HCT116 (cell line): ENCODE measurements around the gene ERBIN. TPM values are rescaled to one million over a fixed set of nuclear protein-coding genes. Genes with fewer than 3 reads are reported as not detected.

Experiments used
- ATAC-seq: fragments of 200-7000 bp; cut with Tn5 transposase; 2 replicates; pipeline ENCODE4 v1.9.1; 2020; ENCODE audit warnings: mild to moderate bottlenecking, moderate library complexity
- BruUV-seq: library from RNA; stranded (reverse); fragments of 400-500 nt; replicated peaks from 2 replicates; lab custom pipeline; 2021; lab: Mats Ljungman, UMichigan
- CTCF ChIA-PET: fragments of 300-600 bp; sonication (Branson Sonifier 250); formaldehyde crosslinking; loops from one replicate; lab custom pipeline; 2021; ENCODE audit warnings: antibody characterized with exemption; lab: Charles Lee
- POLR2A ChIA-PET: fragments of 300-600, 350-600 bp; sonication (Branson Sonifier 250); formaldehyde crosslinking; loops from one replicate; lab custom pipeline; 2021; ENCODE audit warnings: antibody characterized with exemption; lab: Charles Lee
- RAD21 ChIA-PET, 2 experiments: fragments of 300-600 bp; sonication (Branson Sonifier 250); formaldehyde crosslinking; loops; one replicate each; lab custom pipeline; 2023; ENCODE audit warnings: low total read pairs in 2 of 2; ENCODE audit not compliant: uncharacterized antibody in 2 of 2, unreplicated experiment in 2 of 2, low non-redundant PET in 1 of 2; lab: Charles Lee
- DNase-seq: peaks from one replicate; pipeline ENCODE4 v3.0.0-alpha.2; 2010; ENCODE audit warnings: low read depth, low spot score
- H2AFZ ChIP-seq: fragments of 200-600 bp; shearing (Covaris generic), sonication (generic); 2 replicates; pipeline ENCODE4 v1.6.1; 2017; ENCODE audit warnings: low read depth, mixed run types, mixed read lengths, antibody characterized with exemption, low read length; ENCODE audit not compliant: poor library complexity, severe bottlenecking
- H3K27ac ChIP-seq: 2 replicates; pipeline ENCODE4 v1.5.1; 2012; ENCODE audit warnings: low read depth, low read length
- H3K27me3 ChIP-seq: fragments of 200-600 bp; sonication (generic); 2 replicates; pipeline ENCODE4 v1.6.1; 2016; ENCODE audit warnings: mixed run types, low read length, mixed read lengths; ENCODE audit not compliant: insufficient read depth
- H3K36me3 ChIP-seq, 2 experiments: fragments of 200-500 bp in 1 of 2; fragments of 200-600 bp in 1 of 2; sonication (Bioruptor generic) in 1 of 2; sonication (generic) in 1 of 2; 2 replicates each; pipeline versions ENCODE4 v1.5.1 to v1.6.1; 2014 to 2016; ENCODE audit warnings: low read length in 2 of 2, inconsistent platforms in 1 of 2, mixed read lengths in 1 of 2, mixed run types in 1 of 2; ENCODE audit not compliant: insufficient read depth in 2 of 2, control insufficient read depth in 1 of 2
- H3K4me1 ChIP-seq, 2 experiments: fragments of 200-600 bp in 1 of 2; sonication (generic) in 1 of 2; 2 replicates each; pipeline versions ENCODE4 v1.5.1 to v1.6.1; 2012 to 2017; ENCODE audit warnings: low read length in 2 of 2, inconsistent platforms in 1 of 2, mild to moderate bottlenecking in 1 of 2, mixed read lengths in 1 of 2, mixed run types in 1 of 2, moderate library complexity in 1 of 2; ENCODE audit not compliant: insufficient read depth in 2 of 2, control insufficient read depth in 1 of 2
- H3K4me2 ChIP-seq: fragments of 200-600 bp; sonication (generic); 2 replicates; pipeline ENCODE4 v1.6.1; 2017; ENCODE audit warnings: mixed run types, low read length, mixed read lengths
- H3K4me3 ChIP-seq, 2 experiments: fragments of 200-600 bp in 1 of 2; sonication (generic) in 1 of 2; replicated peaks in 1 of 2; 2 replicates each; pipeline ENCODE4 v1.5.1; 2011 to 2016; ENCODE audit warnings: low read length in 2 of 2, control low read depth in 1 of 2, low read depth in 1 of 2, mild to moderate bottlenecking in 1 of 2, mixed read lengths in 1 of 2, mixed run types in 1 of 2
- H3K79me2 ChIP-seq: fragments of 200-600 bp; sonication (generic); 2 replicates; pipeline ENCODE4 v1.6.1; 2017; ENCODE audit warnings: mild to moderate bottlenecking, mixed run types, low read length, moderate library complexity, mixed read lengths; ENCODE audit not compliant: insufficient read depth
- H3K9ac ChIP-seq: fragments of 200-600 bp; sonication (generic); 2 replicates; pipeline ENCODE4 v1.6.1; 2016; ENCODE audit warnings: low read length, mixed read lengths
- H3K9me2 ChIP-seq: fragments of 200-600 bp; sonication (generic), shearing (Covaris generic); 2 replicates; pipeline ENCODE4 v1.6.1; 2017; ENCODE audit warnings: mixed run types, mild to moderate bottlenecking, moderate library complexity; ENCODE audit not compliant: insufficient read depth
- H3K9me3 ChIP-seq, 2 experiments: fragments of 200-500 bp in 1 of 2; fragments of 200-600 bp in 1 of 2; sonication (Bioruptor generic) in 1 of 2; sonication (generic) in 1 of 2; 2 replicates each; pipeline ENCODE4 v1.6.1; 2014 to 2017; ENCODE audit warnings: low read length in 2 of 2, mixed read lengths in 2 of 2, inconsistent platforms in 1 of 2, low read depth in 1 of 2, mild to moderate bottlenecking in 1 of 2, mixed run types in 1 of 2, moderate library complexity in 1 of 2; ENCODE audit not compliant: control insufficient read depth in 1 of 2, insufficient read depth in 1 of 2
- H4K20me1 ChIP-seq: fragments of 200-600 bp; sonication (generic), shearing (Covaris generic); 2 replicates; pipeline ENCODE4 v1.6.1; 2017; ENCODE audit warnings: mixed run types, mild to moderate bottlenecking, moderate library complexity; ENCODE audit not compliant: insufficient read depth
- ATF3 ChIP-seq: IDR thresholded peaks from 2 replicates; pipeline ENCODE4 v1.6.1; 2012
- EZH2phosphoT487 ChIP-seq: fragments of 200-600 bp; IDR thresholded peaks from 2 replicates; pipeline ENCODE4 v1.6.1; 2018; ENCODE audit warnings: antibody characterized with exemption, borderline replicate concordance
- JUND ChIP-seq: IDR thresholded peaks from 2 replicates; pipeline ENCODE4 v1.6.1; 2012
- SP1 ChIP-seq: IDR thresholded peaks from 2 replicates; pipeline ENCODE4 v1.6.1; 2012; ENCODE audit warnings: low read depth
- SRF ChIP-seq: IDR thresholded peaks from 2 replicates; pipeline ENCODE4 v1.6.1; 2012; ENCODE audit warnings: low read depth
- intact Hi-C: fragments of 100-400 bp; cut with micrococcal nuclease; formaldehyde crosslinking; loops from 2 replicates; pipeline ENCODE4 v1.10.0; 2022
- total RNA-seq: library from RNA; stranded (reverse); gene quantifications from one replicate; pipeline ENCODE4 v1.2.1, GENCODE V29; 2021; ENCODE audit not compliant: unreplicated experiment
- TF ChIP-seq, protein P1 (sequence below): IDR thresholded peaks from 2 replicates; pipeline ENCODE4 v1.6.1; 2012; ENCODE audit warnings: low read depth

Gene ERBIN
- total RNA-seq, 1 experiment from 2014 or later = 57.4 TPM

GRCh38 chr5:65951330-65951729 lies 25.0 kb downstream of the ERBIN start (continued):
- no peak for TF ChIP-seq ATF3
- no peak for TF ChIP-seq SRF
- TF ChIP-seq SP1 = no peak
- TF ChIP-seq JUND = no peak
- TF ChIP-seq EZH2phosphoT487 = no peak

DNA sequence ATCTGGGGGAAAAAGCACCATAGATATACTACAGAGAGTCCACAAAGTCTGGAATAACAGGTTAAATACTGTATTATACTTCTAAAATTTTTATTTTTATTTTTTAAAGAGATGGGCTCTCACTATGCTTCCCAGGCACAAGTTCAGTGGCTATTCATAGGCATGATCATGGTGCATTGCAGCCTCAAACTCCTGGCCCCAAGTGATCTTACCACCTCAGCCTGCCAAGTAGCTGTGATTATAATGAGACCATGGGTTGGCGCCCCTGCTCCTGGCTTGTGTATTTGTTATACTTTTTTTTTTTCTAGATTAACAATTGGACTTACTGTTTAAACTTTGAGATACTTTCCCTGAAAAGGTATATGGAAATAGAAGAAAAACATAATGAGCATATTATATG lies 25.9 kb downstream of the ERBIN start:
- POLR2A ChIA-PET = no interaction called here
- Histone ChIP-seq H3K9me2 (no peaks in the 10 kb centered on the region), H3K36me3 (no peaks in the 10 kb centered on the region), H3K4me3 (no peak overlapping the region), H3K9me3 (no peaks in the 10 kb centered on the region), H3K27me3 (no peaks in the 10 kb centered on the region)
- no peak for ATAC-seq
- intact Hi-C loops = no loop called here
- TF ChIP-seq, protein P1, sequence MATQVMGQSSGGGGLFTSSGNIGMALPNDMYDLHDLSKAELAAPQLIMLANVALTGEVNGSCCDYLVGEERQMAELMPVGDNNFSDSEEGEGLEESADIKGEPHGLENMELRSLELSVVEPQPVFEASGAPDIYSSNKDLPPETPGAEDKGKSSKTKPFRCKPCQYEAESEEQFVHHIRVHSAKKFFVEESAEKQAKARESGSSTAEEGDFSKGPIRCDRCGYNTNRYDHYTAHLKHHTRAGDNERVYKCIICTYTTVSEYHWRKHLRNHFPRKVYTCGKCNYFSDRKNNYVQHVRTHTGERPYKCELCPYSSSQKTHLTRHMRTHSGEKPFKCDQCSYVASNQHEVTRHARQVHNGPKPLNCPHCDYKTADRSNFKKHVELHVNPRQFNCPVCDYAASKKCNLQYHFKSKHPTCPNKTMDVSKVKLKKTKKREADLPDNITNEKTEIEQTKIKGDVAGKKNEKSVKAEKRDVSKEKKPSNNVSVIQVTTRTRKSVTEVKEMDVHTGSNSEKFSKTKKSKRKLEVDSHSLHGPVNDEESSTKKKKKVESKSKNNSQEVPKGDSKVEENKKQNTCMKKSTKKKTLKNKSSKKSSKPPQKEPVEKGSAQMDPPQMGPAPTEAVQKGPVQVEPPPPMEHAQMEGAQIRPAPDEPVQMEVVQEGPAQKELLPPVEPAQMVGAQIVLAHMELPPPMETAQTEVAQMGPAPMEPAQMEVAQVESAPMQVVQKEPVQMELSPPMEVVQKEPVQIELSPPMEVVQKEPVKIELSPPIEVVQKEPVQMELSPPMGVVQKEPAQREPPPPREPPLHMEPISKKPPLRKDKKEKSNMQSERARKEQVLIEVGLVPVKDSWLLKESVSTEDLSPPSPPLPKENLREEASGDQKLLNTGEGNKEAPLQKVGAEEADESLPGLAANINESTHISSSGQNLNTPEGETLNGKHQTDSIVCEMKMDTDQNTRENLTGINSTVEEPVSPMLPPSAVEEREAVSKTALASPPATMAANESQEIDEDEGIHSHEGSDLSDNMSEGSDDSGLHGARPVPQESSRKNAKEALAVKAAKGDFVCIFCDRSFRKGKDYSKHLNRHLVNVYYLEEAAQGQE = no peak
- no peak for TF ChIP-seq ATF3
- TF ChIP-seq, all 23 proteins: peak for 0
- ChIA-PET RAD21 (no interaction called here), CTCF (no interaction called here)
- no peak overlapping the region for H3K27ac ChIP-seq
- BruUV-seq = no TSS peak
- no peak for DNase-seq
- H3K79me2 ChIP-seq = peaks cover 97% of the 10 kb centered on the region
- H3K9ac ChIP-seq = no peak overlapping the region
- no peak overlapping the region for H3K4me2 ChIP-seq
- H2AFZ ChIP-seq = no peak overlapping the region
- 0 out of 2 replicates have a peak, but pooled peaks cover 8% of the 10 kb centered on the region for H4K20me1 ChIP-seq
- no peaks in the 10 kb centered on the region for H3K4me1 ChIP-seq
